Measurements from ENCODE around the gene FZD8. TPM values are rescaled to one million over a fixed set of nuclear protein-coding genes. Genes with fewer than 3 reads are reported as not detected.

FZD8 gene
- total RNA-seq, 1 experiment from 2014 or later, result 13.8 TPM

DNA sequence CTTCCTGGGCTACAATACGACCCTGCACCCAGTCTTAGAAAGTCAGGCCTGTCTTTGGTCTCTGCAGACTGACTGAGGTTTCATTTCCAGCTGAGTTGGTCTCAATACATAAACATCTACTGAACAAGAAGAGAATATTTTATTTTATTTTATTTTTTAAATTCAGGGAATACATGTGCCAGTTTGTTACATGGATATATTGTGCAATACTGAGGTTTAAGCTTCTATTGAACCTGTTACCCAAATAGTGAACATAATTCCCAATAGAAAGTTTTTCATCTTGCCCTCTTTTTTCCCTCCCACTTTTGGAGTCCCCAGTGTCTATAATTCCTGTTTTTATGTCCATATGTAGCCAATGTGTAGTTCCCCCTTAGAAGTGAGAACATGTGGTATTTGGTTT, 10.7 kb downstream of the FZD8 start:
- Histone ChIP-seq H3K9ac (ENCODE audit: extremely low read depth, insufficient read length, low read length) (no peak overlapping the region), H4K8ac (replicated peaks; ENCODE audit: insufficient read length, low read depth, low read length) (no peak overlapping the region), H2BK5ac (ENCODE audit: insufficient read length, low read length) (no peak overlapping the region), H3K23me2 (ENCODE audit: insufficient read length, low read depth, low read length, poor library complexity, severe bottlenecking) (no peaks in the 10 kb centered on the region), H3K18ac (ENCODE audit: insufficient read length, low read depth, low read length) (no peak overlapping the region), H3K56ac (ENCODE audit: insufficient read length, low read depth, low read length) (no peak overlapping the region), H3T11ph (ENCODE audit: low read length) (no peak overlapping the region), H3K4me2 (ENCODE audit: insufficient read depth, insufficient read length, low read length) (no peak overlapping the region), H4K5ac (ENCODE audit: insufficient read length, low read depth, low read length) (no peak overlapping the region), H2BK12ac (ENCODE audit: insufficient read length, low read depth, low read length) (no peak overlapping the region), H3K79me1 (ENCODE audit: insufficient read depth, low read depth, low read length, poor library complexity, severe bottlenecking) (no peaks in the 10 kb centered on the region), H3K4me1 (ENCODE audit: insufficient read depth, low read length) (no peaks in the 10 kb centered on the region), H2BK120ac (ENCODE audit: low read depth, low read length, poor library complexity, severe bottlenecking) (no peak overlapping the region), H2AK5ac (ENCODE audit: insufficient read length, low read length) (no peak overlapping the region), H2BK20ac (ENCODE audit: low read depth, low read length, poor library complexity, severe bottlenecking) (no peak overlapping the region), H3K23ac (ENCODE audit: insufficient read length, low read depth, low read length) (no peak overlapping the region), H3K27me3 (ENCODE audit: insufficient read depth, low read length) (no peaks in the 10 kb centered on the region), H3K79me2 (ENCODE audit: insufficient read depth, low read length) (no peaks in the 10 kb centered on the region), H2AFZ (ENCODE audit: low read length) (no peak overlapping the region), H3K14ac (ENCODE audit: insufficient read depth, low read length) (no peak overlapping the region), H4K91ac (ENCODE audit: insufficient read length, low read depth, low read length) (no peak overlapping the region), H3K9me3 (ENCODE audit: control insufficient read depth, low read depth, low read length) (no peaks in the 10 kb centered on the region), H3K27ac (ENCODE audit: insufficient read length, low read depth, low read length) (no peak overlapping the region), H2BK15ac (ENCODE audit: low read depth, low read length) (no peak overlapping the region), H3K4ac (ENCODE audit: low read depth, low read length) (no peak overlapping the region), H4K20me1 (ENCODE audit: control insufficient read depth, insufficient read depth, insufficient read length) (no peaks in the 10 kb centered on the region)
- TF ChIP-seq, protein P1, sequence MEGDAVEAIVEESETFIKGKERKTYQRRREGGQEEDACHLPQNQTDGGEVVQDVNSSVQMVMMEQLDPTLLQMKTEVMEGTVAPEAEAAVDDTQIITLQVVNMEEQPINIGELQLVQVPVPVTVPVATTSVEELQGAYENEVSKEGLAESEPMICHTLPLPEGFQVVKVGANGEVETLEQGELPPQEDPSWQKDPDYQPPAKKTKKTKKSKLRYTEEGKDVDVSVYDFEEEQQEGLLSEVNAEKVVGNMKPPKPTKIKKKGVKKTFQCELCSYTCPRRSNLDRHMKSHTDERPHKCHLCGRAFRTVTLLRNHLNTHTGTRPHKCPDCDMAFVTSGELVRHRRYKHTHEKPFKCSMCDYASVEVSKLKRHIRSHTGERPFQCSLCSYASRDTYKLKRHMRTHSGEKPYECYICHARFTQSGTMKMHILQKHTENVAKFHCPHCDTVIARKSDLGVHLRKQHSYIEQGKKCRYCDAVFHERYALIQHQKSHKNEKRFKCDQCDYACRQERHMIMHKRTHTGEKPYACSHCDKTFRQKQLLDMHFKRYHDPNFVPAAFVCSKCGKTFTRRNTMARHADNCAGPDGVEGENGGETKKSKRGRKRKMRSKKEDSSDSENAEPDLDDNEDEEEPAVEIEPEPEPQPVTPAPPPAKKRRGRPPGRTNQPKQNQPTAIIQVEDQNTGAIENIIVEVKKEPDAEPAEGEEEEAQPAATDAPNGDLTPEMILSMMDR (conservative IDR thresholded peaks at IDR 0.05), result no peak
- Mint-ChIP-seq H3K4me3 (no peak overlapping the region), H3K4me1 (peaks cover 20 to 24% of the 10 kb centered on the region in 2 experiments), H3K27ac (no peak overlapping the region), H3K27me3 (ENCODE audit: low read depth) (peaks cover 9% of the 10 kb centered on the region), H3K9me3 (peaks cover 5 to 8% of the 10 kb centered on the region in 2 experiments; a peak in 1 of 5 replicates), H3K36me3 (ENCODE audit: insufficient read depth in 1 of 3, low read depth in 3 of 3) (no peaks in the 10 kb centered on the region; a peak in 2 of 7 replicates)
- no peak for DNase-seq
- WGBS (ENCODE audit: extremely low coverage, insufficient read length, low lambda C conversion rate), result no CpG with 5 or more reads among the region's 1 CpG

All from H9 (cell line).